Trophoblast cell (in vitro differentiated cells and primary cell): Measurements from ENCODE around the gene PPP1R9B.
A peak's percentile ranks its signal among the peaks of the same experiment; 100 is the strongest.

Experiments
- DNase-seq, 2 donors: peaks; one replicate each; pipeline ENCODE4 v3.0.0-alpha.2; 2016
- H2AFZ ChIP-seq: 2 replicates; pipeline ENCODE4 v1.6.1; 2013; ENCODE audit warnings: low read length, moderate library complexity, mild to moderate bottlenecking; ENCODE audit not compliant: insufficient read depth, poor library complexity
- H2AK5ac ChIP-seq: 2 replicates; pipeline ENCODE4 v1.6.1; 2013; ENCODE audit warnings: mild to moderate bottlenecking, low read length
- H2BK120ac ChIP-seq: 2 replicates; pipeline ENCODE4 v1.6.1; 2013; ENCODE audit warnings: low read length, mild to moderate bottlenecking, moderate library complexity; ENCODE audit not compliant: insufficient read depth, poor library complexity
- H2BK12ac ChIP-seq: 2 replicates; pipeline ENCODE4 v1.6.1; 2013; ENCODE audit warnings: mild to moderate bottlenecking, low read length, moderate library complexity
- H2BK5ac ChIP-seq: 2 replicates; pipeline ENCODE4 v1.6.1; 2013; ENCODE audit warnings: low read length, low read depth, moderate library complexity, mild to moderate bottlenecking; ENCODE audit not compliant: poor library complexity
- H3K14ac ChIP-seq: 2 replicates; pipeline ENCODE4 v1.6.1; 2013; ENCODE audit warnings: mild to moderate bottlenecking, low read length
- H3K18ac ChIP-seq: 2 replicates; pipeline ENCODE4 v1.6.1; 2013; ENCODE audit warnings: mild to moderate bottlenecking, low read length
- H3K23ac ChIP-seq: 2 replicates; pipeline ENCODE4 v1.6.1; 2013; ENCODE audit warnings: low read length
- H3K27ac ChIP-seq: 2 replicates; pipeline ENCODE4 v1.5.1; 2013; ENCODE audit warnings: low read depth, mild to moderate bottlenecking, inconsistent platforms, low read length, moderate library complexity
- H3K27me3 ChIP-seq: 2 replicates; pipeline ENCODE4 v1.6.1; 2013; ENCODE audit warnings: inconsistent platforms, mild to moderate bottlenecking, low read length, moderate library complexity; ENCODE audit not compliant: insufficient read depth
- H3K36me3 ChIP-seq, 2 experiments: 1 replicate in 1 of 2; 2 replicates in 1 of 2; pipeline ENCODE4 v1.6.1; 2013; ENCODE audit warnings: low read length in 2 of 2, mild to moderate bottlenecking in 2 of 2, moderate library complexity in 1 of 2; ENCODE audit not compliant: insufficient read depth in 2 of 2, control insufficient read depth in 1 of 2
- H3K4ac ChIP-seq: 2 replicates; pipeline ENCODE4 v1.6.1; 2013; ENCODE audit warnings: low read depth, mild to moderate bottlenecking, low read length, moderate library complexity
- H3K4me1 ChIP-seq, 2 experiments: 1 replicate in 1 of 2; 2 replicates in 1 of 2; pipeline ENCODE4 v1.6.1; 2013; ENCODE audit warnings: low read length in 2 of 2, mild to moderate bottlenecking in 2 of 2, moderate library complexity in 1 of 2; ENCODE audit not compliant: insufficient read depth in 2 of 2, control insufficient read depth in 1 of 2
- H3K4me2 ChIP-seq: 2 replicates; pipeline ENCODE4 v1.6.1; 2013; ENCODE audit warnings: inconsistent platforms, mild to moderate bottlenecking, low read length, moderate library complexity
- H3K4me3 ChIP-seq: 2 replicates; pipeline ENCODE4 v1.5.1; 2013; ENCODE audit warnings: mild to moderate bottlenecking, low read depth, low read length, inconsistent platforms
- H3K79me1 ChIP-seq: one replicate; pipeline ENCODE4 v1.6.1; 2013; ENCODE audit warnings: low read length
- H3K79me2 ChIP-seq: 2 replicates; pipeline ENCODE4 v1.6.1; 2013; ENCODE audit warnings: low read length, mild to moderate bottlenecking; ENCODE audit not compliant: control insufficient read depth, insufficient read depth, poor library complexity
- H3K9ac ChIP-seq: 2 replicates; pipeline ENCODE4 v1.6.1; 2013; ENCODE audit warnings: mild to moderate bottlenecking, low read length
- H3K9me3 ChIP-seq: 2 replicates; pipeline ENCODE4 v1.6.1; 2013; ENCODE audit warnings: low read depth, mild to moderate bottlenecking, control low read depth, inconsistent platforms, low read length; ENCODE audit not compliant: insufficient read depth
- H4K12ac ChIP-seq: 2 replicates; pipeline ENCODE4 v1.6.1; 2013; ENCODE audit warnings: low read depth, mild to moderate bottlenecking, low read length, moderate library complexity
- H4K8ac ChIP-seq: 2 replicates; pipeline ENCODE4 v1.6.1; 2013; ENCODE audit warnings: low read depth, mild to moderate bottlenecking, low read length, moderate library complexity
- H4K91ac ChIP-seq: one replicate; pipeline ENCODE4 v1.6.1; 2013; ENCODE audit warnings: low read depth, mild to moderate bottlenecking, low read length, moderate library complexity
- WGBS: extraction: QIAGEN DNeasy Blood & Tissue Kit; methylation state at CpG from one replicate; pipeline ENCODE4 v1.1.7; 2013; ENCODE audit warnings: missing lambda C conversion rate; ENCODE audit not compliant: insufficient read length, insufficient coverage; ENCODE audit errors: extremely low coverage; 5-methylcytosine and 5-hydroxymethylcytosine counted together

The PPP1R9B gene

DNA sequence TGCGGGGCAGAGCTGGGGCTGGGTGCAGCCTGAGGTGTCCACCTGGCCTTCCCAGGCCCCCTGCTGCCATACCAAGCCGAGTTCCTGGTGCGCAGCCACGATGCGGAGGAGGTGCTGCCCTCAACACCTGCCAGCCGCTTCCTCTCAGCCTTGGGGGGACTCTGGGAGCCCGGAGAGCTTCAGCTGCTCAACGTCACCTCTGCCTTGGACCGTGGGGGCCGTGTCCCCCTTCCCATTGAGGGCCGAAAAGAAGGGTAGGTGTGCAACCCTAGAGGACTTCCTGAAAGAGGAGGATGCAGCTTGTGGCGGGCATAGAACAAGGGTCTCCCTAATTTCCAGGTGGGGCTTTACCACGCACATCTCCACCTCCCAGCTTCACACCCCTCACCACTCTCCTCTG lies 17.8 kb upstream of the PPP1R9B start:
- H2AK5ac ChIP-seq, result peak overlapping the region; percentile 60
- H2AFZ ChIP-seq, result no peak overlapping the region
- H3K79me2 ChIP-seq, result no peaks in the 10 kb centered on the region
- H2BK120ac ChIP-seq, result no peak overlapping the region
- no peak overlapping the region for H3K18ac ChIP-seq
- no peaks in the 10 kb centered on the region for H3K9me3 ChIP-seq
- no peak overlapping the region for H3K23ac ChIP-seq
- H2BK12ac ChIP-seq, result no peak overlapping the region
- peaks cover 2% of the 10 kb centered on the region for H3K79me1 ChIP-seq
- no peak overlapping the region for H4K8ac ChIP-seq
- no peaks in the 10 kb centered on the region for H3K27me3 ChIP-seq
- no peak overlapping the region for H3K9ac ChIP-seq
- no peak overlapping the region for H3K4ac ChIP-seq
- H3K4me2 ChIP-seq, result no peak overlapping the region
- DNase-seq, result no peak
- peaks cover 0 to 3% of the 10 kb centered on the region in 2 experiments for H3K4me1 ChIP-seq
- no peak overlapping the region for H3K27ac ChIP-seq
- no CpG with 5 or more reads among the region's 13 CpGs for WGBS
- H3K36me3 ChIP-seq, result no peaks in the 10 kb centered on the region
- no peak overlapping the region for H3K14ac ChIP-seq
- no peak overlapping the region for H4K91ac ChIP-seq
- H4K12ac ChIP-seq, result no peak overlapping the region
- H2BK5ac ChIP-seq, result no peak overlapping the region
- no peak overlapping the region for H3K4me3 ChIP-seq

DNA sequence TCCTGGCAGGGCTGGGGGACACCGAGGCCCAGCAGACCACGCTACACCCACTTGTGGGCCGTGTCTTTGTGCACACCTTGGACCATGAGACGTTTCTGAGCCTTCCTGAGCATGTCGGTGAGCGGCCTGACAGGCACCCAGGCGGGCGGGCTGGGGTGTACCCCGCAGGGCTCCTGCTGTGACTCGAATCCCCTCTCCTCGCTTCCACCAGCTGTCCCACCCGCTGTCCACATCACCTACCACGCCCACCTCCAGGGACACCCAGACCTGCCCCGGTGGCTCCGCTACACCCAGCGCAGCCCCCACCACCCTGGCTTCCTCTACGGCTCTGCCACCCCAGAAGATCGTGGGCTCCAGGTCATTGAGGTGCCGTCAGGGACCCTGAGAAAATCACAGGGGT lies 16.9 kb upstream of the PPP1R9B start:
- no peak overlapping the region for H3K23ac ChIP-seq
- H4K12ac ChIP-seq, result no peak overlapping the region
- H3K9ac ChIP-seq, result no peak overlapping the region
- no peak overlapping the region for H4K91ac ChIP-seq
- H3K27me3 ChIP-seq, result no peaks in the 10 kb centered on the region
- no peaks in the 10 kb centered on the region for H3K79me2 ChIP-seq
- DNase-seq, result no peak
- no peak overlapping the region for H3K4ac ChIP-seq
- no peak overlapping the region for H2BK120ac ChIP-seq
- H3K4me2 ChIP-seq, result no peak overlapping the region
- no peak overlapping the region for H3K4me3 ChIP-seq
- H3K4me1 ChIP-seq, result no peaks in the 10 kb centered on the region
- no peak overlapping the region for H2AK5ac ChIP-seq
- no peak overlapping the region for H3K18ac ChIP-seq
- no CpG with 5 or more reads among the region's 19 CpGs for WGBS
- no peaks in the 10 kb centered on the region for H3K36me3 ChIP-seq
- H2BK12ac ChIP-seq, result no peak overlapping the region
- H3K27ac ChIP-seq, result no peak overlapping the region
- no peaks in the 10 kb centered on the region for H3K9me3 ChIP-seq
- no peaks in the 10 kb centered on the region for H3K79me1 ChIP-seq
- H2BK5ac ChIP-seq, result no peak overlapping the region
- no peak overlapping the region for H3K14ac ChIP-seq
- H4K8ac ChIP-seq, result no peak overlapping the region
- no peak overlapping the region for H2AFZ ChIP-seq

DNA sequence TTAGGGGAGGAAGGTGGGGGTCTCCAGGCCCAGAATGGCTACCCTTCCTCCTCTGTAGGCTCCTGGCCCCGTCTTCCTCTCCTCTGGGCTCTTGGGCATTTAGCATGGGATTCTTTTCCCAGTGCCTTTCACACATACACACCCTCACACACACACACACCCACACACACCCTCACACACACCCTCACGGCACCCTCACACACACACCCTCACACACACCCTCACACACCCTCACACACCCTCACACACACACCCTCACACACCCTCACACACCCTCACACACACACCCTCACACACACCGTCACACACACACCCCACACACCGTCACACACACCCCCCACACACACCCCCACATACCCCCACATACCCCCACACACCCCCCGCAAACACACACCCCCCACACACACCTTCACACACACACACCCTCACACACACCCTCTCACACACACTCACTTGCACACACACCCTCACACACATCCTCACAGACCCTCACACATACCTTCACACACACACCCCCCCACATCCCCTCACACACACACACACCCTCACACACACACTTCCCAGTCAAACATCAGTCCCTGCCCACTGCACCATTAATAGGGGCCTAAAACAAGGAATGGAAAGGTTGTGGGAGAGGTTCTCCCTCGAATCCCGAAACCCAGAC lies 16.2 kb upstream of the PPP1R9B start:
- H3K4me2 ChIP-seq, result no peak overlapping the region

DNA sequence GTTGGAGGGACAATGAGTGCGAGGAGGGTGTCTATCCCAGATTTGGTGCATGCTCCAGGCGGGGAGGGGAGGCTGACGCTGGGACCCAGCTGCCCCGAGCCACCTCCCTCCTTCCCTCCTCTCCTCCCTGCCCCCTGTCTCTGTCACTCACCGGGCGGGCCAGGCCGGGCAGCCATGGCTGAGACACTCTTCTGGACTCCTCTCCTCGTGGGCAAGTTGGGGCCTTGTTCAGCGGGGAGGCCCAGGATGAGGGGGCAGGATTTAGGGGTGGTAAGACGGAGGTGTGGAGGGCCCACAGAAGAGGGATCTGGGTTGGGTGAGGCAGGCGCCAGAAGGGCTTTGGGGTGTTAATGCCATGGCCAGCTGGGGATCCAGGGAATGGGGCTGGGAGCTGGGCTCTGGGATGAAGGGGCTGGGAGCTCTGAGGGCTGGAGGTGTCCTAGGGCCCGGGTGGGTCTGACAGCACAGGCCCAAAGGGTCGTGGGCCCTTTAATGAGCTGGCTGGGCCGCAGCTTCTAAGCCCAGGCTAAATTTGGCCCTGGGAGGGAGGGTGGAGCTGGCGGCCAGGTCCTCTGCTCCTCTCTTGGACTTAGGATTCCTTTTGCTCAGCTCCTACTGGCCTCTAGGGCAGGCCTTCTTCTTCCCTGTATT lies 15.5 kb upstream of the PPP1R9B start, which contains the start of gene SGCA:
Gene SGCA (plus strand): TSS at position 139 of the 651 bp plus-strand sequence. CDS start 36 bp downstream, at position 175.
- Histone ChIP-seq H2BK5ac (no peak within 1 kb of the TSS), H2AK5ac (peak within 1 kb of the TSS; percentile 32), H3K18ac (no peak within 1 kb of the TSS), H3K23ac (no peak within 1 kb of the TSS), H3K4me3 (no peak within 1 kb of the TSS), H2AFZ (no peak within 1 kb of the TSS), H3K9ac (no peak within 1 kb of the TSS), H4K12ac (no peak within 1 kb of the TSS), H4K8ac (no peak within 1 kb of the TSS), H2BK12ac (peak within 1 kb of the TSS; percentile 23), H2BK120ac (no peak within 1 kb of the TSS), H4K91ac (no peak within 1 kb of the TSS), H3K27me3 (no peaks in the 10 kb centered on the region), H3K79me1 (no peaks in the 10 kb centered on the region), H3K4me1 (peaks cover 0 to 6% of the 10 kb centered on the region in 2 experiments), H3K36me3 (no peaks in the 10 kb centered on the region), H3K4ac (no peak within 1 kb of the TSS), H3K9me3 (no peaks in the 10 kb centered on the region), H3K4me2 (no peak within 1 kb of the TSS), H3K27ac (no peak within 1 kb of the TSS), H3K79me2 (no peaks in the 10 kb centered on the region), H3K14ac (no peak within 1 kb of the TSS)
- no CpG with 5 or more reads among the region's 15 CpGs for WGBS
- no peak for DNase-seq

More for the DNA sequence above, 16.2 kb upstream of the PPP1R9B start:
- Histone ChIP-seq H3K23ac (no peak overlapping the region), H3K79me1 (no peaks in the 10 kb centered on the region), H4K8ac (no peak overlapping the region), H3K27me3 (no peaks in the 10 kb centered on the region), H3K18ac (no peak overlapping the region), H3K79me2 (no peaks in the 10 kb centered on the region), H4K91ac (no peak overlapping the region), H3K4me1 (peaks cover 0 to 3% of the 10 kb centered on the region in 2 experiments), H3K4ac (no peak overlapping the region), H2BK12ac (no peak overlapping the region), H2BK5ac (no peak overlapping the region), H3K9ac (no peak overlapping the region), H4K12ac (no peak overlapping the region), H3K9me3 (no peaks in the 10 kb centered on the region), H3K36me3 (no peaks in the 10 kb centered on the region), H3K4me3 (no peak overlapping the region), H3K14ac (no peak overlapping the region), H3K27ac (no peak overlapping the region), H2AFZ (no peak overlapping the region), H2AK5ac (no peak overlapping the region), H2BK120ac (no peak overlapping the region)
- 100% methylated on average over 1 of the region's 7 CpGs for WGBS
- no peak for DNase-seq
